HG03045 (cell line): ENCODE data around the gene RIMBP2.

ENCODE experiments used
- ATAC-seq: cut with Tn5 transposase; IDR thresholded peaks from one replicate; pipeline ENCODE4 v1.9.1; 2021; ENCODE audit warnings: mild to moderate bottlenecking, moderate library complexity; ENCODE audit not compliant: unreplicated experiment

The RIMBP2 gene

DNA sequence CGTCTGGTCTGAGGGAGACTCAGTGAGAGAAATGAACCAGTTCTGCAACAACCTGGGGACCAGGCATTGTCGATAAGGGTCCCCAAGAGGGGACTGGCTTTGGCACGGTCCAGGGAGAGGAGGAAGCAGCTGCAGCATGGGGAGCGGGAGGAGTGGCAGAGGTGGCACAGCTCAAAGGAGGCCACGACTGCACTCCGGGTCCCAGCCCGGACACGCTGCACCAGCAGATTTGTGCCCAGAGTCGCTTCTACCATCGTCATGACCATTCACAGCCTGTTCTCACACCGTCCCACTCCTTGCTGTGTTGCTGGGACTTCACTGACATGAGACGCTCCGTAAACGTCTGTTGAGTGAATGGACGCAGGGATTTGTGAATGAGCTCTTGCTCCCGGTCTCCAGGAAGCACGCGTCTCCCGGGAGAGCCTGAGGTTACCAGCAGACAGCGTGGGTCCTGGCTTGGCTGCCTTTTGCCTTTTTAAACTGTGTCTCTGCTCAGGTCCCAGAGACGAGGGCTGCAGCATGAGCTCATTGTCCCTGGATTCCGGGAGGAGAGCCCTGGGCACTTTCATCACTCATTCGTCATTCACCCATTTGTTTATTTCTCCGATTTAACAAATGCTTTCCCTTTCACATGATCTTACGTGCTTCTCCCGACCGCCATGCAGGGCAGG, 241.4 kb downstream of the RIMBP2 start:
- ATAC-seq = no peak

DNA sequence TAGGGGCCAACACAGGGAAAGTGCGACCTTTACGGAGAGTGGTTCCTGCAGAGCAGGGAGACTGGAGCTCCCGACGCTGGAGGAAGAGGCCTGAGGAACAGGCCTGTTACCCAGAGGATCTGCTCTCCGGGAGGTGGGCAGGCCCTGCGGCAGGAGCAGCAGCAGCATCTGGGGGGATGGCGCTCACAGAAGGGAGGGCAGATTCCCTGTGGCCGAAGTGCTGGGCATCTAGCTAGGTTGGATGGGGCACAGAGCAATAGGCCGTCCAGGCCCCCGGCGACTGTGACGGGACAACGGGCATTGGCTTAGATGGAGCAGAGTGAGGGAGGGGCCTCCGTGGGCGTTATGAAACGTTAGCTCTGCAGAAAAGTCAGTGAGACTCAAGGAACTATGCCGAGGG, 242.8 kb downstream of the RIMBP2 start:
- no peak for ATAC-seq

DNA sequence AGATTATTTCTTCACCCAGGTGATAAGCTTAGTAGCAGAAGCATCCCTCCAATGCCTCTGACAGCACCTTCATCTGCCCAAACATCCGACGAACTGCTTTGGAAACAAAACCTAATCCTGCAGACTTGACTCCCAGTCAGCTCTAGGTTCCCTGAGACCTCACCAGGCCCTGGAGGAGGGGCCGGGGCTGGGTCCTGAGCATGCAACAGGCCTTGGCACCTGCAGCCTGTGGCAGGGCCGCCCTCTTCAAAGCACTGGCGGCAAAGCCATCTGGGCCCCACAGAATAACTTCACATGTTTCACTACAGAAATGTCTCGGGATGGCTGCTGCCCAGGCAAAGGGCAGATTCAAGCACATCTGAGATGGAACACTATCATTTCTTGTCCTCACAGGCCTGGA, 245.1 kb downstream of the RIMBP2 start:
- no peak for ATAC-seq

DNA sequence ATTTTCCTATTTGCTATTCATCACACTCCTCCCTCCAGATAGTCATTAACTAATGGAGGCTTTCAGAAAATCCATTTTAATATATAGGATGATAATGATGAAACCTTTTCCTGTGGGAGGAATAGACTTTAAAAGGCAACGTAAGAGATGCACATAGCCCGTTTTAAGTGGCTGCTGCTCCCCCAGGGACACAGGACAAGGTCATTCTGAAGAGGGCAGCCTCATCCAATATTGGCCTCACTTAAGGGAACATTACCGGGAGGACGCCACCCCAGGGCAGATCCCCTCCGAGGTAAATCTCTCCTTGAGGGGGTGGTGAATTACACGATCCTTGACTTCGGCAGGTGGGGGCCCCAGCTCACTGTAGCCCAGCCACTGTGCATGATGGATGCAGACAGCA, 246.5 kb downstream of the RIMBP2 start:
- ATAC-seq = no peak

DNA sequence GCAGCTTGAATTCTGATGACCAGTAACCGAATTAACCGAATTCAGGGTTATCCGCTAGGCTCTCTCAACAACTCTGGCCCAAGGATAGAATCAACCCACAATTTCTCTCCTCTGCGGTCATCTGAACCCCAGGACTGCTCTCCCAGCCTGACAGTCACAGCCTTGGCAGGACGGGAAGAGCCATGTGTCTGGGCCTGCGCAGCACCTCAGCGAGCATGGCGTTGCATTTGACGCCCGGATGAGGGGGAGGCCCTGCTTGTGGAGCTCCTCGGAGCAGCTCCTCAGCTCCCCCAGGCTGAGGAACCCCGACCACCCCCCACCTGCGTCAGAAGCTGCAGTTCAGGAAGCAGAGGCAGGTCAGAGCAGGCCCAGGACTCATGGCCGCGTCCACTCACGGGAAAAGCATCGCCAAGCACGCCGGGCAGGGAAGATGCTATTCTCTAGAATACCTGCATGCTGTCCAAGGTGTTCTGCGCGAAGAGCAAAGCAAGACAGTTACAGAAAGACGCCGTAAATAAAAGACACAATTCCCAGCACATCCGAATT, 247.3 kb downstream of the RIMBP2 start:
- ATAC-seq = no peak

DNA sequence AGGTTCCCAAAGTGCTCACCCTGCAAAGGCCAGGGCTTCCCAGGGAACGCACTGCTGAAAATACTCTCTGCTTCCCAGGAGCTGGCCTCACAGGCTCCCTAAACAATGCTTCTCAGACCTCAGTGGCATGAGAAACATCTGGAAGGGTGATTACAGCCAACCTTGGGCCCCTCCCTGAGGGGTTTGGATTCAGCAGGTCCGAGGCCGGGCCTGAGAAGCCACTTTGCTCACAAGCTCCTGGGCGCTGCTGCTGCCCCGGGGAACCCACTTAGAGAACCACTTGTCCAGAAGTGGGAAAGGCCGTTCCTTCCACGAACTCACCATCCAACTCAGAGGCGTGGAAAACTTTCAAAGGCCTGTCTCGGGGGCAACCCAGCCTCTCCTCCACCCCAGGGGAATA, 247.9 kb downstream of the RIMBP2 start:
- no peak for ATAC-seq

DNA sequence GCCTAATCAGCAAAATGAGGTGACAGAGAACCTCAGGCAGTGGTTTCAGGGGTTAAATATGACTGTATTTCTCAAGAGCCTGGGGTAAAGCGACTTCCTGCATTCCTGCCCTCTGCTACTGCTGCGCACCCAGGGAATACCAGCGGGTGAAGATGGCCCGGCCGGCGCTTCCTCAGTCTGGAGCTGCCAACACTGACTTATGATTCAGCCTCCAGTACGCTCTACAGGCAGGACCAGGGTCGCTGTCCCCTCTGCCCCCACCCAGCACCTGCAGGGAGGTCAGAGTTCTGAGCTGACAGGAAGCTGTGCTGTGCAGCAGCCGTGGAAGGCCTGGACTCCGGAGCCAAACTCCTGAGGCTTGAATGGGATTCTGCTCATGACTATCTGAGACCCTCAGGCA, 250.5 kb downstream of the RIMBP2 start:
- no peak for ATAC-seq

DNA sequence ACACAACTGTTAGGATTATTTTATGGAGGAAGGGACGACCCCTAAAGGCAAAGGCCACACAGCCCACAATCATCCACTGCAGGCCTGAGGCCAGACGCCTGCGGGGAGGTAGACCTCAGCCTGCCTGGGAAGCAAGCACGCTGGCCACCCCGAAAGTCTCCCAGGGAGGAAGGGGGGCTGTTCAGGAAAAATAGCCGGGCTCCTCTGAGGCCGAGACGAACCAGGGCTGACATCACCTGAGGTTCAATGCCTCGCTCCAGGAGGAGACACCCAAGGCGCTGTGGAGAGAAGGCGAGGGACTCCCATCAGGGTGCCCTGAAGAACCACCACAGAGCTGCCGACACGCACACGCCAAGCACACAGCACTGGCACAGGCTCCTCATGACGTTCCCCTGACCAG, 251.1 kb downstream of the RIMBP2 start:
- ATAC-seq = no peak

DNA sequence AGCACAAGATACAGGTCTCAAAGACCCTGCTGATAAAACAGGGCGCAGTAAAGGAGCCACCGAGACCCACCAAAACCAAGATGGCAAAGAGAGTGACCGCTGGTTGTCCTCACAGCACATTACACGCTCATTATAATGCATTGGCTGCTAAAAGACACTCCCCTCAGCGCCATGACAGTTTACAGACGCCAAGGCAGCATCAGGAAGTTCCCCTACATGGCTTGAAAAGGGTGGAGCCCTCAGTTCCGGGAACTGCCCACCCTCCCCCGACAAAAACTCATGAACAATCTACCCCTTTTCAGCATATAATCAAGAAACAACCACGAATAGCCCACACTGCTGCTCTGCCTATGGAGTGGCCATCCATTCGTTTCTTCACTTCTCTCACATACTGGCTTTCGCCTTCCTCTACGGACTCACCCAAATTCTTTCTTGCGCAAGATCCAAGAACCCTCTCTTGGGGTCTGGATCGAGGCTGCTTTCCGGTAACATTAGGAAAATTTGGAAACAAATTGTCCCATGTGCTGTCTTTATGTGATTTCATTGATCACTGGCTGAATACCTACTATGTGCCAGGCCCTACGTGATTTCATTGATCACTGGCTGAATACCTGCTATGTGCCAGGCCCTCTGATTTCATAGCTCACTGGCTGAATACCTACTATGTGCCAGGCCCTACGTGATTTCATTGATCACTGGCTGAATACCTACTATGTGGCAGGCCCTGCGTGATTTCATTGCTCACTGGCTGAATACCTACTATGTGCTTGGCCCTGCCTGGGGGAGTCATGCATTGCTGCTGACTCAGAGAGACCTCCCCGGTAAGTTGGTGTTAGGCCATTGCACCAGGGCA, 252.1 kb downstream of the RIMBP2 start:
- no peak for ATAC-seq

DNA sequence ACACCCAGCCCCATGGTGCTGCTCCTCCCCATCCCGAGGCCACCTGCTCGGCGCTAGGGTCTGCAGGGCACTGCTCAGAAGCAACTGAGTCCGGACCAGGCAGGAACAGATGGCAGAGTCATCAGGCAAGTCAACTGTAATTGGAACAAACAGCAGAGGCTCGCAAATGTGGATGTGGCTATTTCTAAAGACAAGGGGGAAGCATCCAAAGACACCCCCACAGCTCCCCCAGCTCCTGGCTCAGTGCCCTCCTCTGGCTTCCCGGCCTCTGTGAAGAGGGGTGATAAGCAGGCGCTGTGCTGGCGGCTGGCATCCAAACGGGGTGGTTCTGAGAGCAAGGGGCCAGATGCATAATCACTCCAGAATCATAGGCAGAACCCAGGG, 252.8 kb downstream of the RIMBP2 start:
- no peak for ATAC-seq

DNA sequence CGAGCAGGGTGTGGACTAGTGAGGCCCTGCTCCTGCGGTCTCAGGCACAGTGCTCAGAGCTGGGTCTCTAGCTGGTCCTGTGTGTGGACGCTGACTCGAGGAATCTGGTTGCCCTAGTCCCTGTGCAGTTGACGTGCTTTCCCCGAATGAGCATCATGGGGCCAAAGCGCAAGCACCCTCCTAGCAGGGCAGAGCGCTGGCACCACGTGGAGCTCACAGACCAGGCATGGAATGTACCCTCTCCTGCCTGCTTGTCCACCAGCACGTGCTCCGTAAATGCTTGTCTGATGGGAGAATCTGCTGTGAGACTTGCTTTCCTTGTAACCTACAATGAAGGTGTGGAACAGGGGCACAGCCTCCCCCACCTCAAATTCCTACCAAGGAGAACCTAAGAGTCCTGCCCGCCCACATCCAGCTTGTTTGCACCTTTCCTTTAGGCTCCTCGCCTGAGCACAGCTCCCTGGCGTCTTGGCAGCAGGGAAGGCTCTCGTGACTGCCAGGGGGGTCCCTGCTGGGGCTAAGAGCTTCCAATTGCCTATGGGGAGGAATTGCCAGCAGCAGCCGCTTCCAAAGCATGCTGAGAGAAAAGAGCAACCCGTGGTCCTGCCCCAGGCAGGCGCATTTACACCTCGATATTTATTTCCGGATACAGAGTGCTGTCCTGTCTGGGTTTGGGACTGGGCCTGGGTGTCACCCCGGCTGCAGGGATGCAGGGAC, 253.4 kb downstream of the RIMBP2 start:
- ATAC-seq = no peak

DNA sequence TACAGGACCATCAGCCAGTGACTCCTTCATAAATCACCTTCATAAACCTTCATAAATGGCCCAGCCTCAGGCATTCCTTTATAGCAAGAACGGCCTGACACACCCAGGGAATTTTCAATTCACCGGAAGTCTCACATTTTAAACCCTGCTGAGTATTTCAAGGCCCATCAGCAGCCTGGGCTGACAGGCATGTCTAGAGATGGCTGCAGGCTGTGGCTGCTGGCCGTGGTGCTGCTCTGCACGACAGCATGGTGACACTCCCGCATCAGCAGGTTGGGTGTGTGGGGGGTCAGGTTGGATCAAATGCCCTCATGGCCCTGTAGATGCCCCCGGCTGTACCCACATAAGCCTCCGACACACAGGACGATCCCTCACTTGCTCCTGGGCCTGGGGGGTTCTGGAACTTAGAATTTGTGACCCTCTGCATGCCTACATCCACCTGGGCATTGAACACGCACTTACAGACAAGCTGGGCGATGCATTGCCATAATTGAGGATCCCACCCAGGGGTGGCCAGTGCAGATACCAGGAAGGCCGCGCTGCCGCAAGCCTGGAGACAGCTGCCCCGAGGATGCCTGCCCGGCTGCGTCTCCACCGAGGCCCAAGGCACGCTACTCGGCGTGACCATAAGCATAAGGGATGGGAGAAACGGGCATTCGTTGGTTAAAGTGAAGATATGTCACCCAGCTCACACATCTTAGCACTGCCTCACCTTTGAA, 254.1 kb downstream of the RIMBP2 start:
- ATAC-seq = no peak

DNA sequence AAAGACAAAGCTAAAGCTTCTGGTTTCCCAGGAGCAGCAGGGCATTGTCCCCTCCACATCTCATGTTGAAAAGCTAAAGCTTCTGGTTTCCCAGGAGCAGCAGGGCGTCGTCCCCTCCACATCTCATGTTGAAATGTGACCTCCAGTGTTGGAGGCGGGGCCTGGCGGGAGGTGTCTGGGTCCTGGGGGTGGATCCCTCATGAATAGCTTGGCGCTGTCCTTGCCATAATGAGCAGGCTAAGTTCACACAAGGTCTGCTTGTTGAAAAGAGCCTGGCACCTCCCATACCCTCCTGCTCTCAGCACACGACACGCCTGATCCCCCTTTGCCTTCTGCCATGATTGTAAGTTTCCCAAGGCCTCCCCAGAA, 254.7 kb downstream of the RIMBP2 start:
- ATAC-seq = no peak

DNA sequence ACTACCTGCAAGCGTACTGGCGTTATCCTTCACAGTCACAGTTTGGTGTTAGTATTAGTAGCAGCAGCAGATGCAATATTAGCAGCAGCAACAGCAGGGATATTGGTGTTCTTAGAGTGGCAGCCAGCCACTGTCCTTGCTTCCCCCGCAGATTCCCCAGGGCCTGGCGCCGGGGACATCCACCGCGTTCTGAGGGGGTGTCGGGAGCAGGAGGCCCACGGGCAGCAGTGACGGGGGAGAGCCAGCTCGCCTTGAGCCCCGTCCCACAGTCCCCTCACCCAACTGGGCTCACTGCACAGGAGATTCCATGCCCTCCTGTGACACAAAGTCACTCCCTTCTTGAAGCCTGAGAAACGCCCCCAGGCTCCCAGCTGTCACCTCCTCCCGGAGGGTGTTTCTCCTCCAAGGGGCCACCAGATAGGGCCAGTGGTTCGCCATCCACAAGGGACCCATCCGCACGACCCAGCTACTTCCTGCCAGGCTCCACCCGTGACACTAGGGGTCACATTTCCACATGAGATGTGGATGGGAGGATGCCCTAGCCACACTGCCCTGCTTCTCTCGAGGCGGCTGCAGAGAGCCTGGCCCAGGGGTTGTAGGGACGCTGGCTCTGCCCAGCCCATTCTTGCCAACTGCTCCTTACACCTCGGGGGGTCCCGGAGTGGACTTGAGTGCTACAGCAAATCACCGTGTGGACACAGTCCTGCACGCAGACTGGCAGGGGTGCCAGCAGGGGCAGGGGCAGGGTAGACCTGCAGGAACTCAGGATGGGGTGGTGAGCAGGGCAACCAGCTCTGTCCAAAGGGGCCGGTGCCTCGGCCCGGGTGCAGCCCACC, 255.3 kb downstream of the RIMBP2 start:
- ATAC-seq = no peak

DNA sequence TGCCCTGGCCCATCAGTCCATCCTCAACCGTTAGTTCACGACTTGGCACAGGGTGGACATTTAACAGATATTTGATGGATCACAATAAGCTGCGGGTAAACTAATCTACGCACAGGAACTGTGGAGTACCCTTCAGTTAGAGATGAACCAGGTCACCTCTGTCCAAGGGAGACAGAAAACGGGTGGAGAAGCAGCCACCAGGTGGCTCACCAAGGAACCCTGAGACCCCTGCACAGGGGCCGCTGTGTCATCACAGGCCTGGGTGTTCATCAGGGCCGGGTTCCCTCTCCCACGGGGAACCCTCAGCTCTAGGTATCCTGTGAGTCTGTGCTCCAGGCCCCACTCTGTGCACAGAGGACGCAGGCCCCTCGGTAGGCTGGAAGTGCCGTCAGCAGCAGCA, 256.2 kb downstream of the RIMBP2 start:
- ATAC-seq = no peak

DNA sequence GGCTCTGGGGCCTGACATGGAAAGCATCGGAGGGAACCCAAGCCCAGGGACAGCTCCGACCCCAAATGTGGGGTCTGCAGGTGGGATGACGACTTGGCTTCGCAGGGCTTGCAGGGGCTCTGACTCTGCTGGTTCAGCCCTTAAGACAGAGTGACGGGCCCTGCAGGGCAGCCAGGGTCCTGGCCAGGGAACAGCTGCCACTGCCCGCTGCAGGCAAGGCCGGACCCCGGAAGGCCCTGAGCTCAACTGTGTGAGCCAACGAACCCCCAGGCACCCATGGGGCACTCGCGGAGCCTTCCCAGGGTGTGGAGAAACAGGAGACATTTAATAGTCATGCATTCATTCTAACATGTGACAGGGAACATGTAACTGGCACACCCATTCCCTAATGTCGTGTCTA, 257.8 kb downstream of the RIMBP2 start:
- no peak for ATAC-seq

DNA sequence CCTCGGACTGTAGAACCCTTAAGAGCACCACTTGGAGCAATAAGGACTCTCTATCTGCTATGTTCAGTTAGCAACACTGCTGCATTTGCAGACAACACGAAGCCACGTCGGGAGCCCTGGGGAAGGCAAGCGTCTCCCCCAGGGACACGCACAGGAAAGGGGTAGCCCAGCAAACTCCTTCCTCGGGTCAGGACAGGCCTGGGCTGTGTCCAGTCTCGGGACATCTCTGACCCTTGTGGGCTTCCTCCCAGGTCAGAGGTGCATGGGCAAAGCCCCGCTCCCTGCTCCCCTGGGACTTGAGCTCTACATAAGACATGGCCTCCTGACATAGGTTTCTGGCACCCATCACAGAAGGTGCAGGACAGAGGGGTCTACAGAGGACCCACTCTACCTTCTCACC, 258.9 kb downstream of the RIMBP2 start:
- ATAC-seq = no peak

DNA sequence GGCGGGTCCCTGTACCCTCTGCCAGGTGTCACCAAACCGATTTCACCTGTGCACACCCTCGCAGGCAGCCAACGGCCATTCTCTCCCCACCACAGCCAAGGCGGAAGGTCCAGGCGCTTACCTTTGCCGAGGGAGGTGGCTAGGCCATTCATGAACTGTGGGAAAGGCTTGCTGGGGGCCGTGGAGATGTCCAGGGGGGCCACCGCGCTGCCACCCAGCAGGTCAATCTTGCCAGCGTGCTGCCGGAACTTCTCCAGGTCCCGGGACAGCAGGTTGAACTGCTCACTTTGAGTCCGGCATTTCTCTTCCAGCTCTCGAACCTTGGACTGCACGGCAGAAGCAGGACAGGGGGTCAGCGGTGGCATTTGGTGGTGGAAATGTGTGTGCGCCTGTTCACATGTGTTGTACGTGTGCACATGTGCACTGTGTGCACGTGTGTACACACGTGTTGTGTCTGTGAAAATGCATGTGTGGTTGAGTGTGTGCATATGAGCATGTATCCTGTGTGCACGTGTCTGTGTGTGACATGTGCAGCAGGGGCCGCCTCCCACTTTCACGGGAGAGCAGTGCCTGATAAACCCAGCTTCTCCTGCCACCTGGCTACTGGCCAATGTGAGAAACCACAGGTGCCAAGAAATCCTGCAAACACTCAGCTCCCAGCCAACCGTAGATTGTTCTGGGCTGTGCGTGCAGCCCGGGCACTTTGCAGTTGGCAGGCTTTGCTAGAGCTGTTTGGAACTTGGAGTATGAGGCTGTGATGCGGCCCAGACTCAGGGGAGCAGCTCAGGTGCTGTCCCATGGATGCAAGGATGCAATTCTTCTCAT, 259.5 kb downstream of the RIMBP2 start:
- no peak for ATAC-seq

DNA sequence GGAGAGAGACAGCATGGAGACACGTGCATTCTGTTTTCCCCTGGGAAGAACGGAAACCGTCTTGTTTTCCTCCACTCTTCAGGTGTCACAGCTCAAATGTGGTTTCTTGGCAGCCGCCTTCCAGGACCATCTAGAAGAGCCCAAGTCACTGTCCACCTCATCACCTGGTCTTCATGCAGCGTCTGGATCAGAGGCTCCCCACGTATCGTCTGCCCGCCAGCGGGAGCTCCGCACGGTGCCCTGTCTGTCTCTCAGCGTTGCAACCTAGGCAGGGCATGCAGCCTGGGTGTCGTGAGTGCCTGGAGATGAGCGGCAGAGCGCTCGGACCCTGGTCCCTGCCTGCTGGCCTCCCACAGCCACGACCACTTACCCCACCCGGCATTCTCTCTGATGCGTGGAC, 260.9 kb downstream of the RIMBP2 start:
- ATAC-seq = no peak
